ENCODE data around the gene MRPS24.

Gene MRPS24

DNA sequence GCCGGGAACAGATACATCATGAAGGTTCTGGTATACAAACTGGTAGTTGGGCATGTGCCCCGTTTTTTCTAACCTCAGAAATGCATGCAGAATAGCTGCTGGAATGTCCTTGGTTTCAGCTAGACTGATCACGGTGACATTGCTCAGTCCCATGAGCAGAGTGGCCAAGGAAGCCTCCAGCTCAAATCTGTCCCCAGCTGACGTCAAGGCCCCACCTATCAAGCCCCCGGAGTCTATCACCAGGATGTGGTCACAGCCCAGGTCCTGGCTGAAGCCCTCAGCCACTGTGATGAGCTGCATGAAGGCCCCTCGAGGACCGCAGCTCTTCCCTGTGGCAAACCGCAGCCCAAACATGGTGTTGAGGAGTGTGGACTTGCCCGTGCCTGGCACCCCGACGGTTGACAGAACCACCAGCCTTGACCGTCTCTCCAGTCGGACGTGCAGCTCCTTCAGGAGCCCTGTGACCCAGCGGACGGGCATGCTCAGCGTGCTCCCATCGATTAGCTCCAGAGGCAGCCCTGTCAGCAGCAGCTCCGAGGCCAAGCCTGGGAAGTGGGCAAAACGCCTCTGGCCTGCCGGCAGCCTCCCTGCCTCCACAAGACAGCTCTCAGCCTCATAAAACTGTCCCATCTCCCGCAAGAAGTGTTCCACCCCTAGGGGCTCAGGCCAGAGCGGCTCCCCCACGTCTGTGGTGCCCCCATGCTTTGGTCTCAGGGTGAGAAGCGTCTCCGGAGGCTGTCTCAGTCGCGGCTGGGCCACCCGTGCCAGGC, 7.8 kb upstream of the MRPS24 start:
- no peak for DNase-seq

DNA sequence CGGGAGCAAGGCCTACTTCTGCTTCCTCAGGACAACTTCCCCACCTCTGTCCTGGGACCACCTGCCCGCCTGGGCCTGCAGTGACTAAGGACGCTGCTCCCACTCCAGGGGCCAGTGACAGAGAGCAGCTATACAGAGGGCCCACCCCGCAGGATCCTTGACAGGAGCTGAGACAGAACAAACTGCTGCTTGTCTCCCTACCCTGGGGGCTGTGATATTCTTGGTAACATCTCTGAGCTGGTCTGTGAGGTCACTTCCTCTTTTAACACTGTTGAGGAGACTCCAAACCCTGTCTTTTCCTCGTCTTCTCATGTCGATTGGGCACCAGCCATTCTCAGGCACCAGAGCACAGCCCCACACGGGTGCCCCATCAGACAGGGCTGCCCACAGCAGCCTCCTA, 6.9 kb upstream of the MRPS24 start:
- DNase-seq, result no peak

DNA sequence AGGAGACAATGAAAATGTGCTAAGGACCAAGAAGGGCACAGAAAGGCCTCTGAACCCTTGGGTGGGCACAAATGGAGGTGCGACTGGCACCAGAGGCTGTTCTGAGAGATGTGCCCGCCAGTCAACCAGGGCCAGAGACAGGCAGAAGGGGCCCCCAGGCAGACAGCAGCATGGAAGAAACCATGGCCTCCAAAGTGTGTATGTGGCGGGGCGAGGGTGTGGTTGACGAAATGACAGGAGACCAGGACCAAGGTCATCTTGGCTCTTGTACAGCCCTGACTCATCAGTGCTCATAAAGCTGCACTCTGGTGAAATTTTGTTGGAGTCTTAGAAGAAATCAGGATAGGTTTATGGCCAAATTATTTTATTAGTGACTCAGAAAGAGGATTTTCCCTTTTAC, 4.0 kb upstream of the MRPS24 start:
- DNase-seq, result no peak

DNA sequence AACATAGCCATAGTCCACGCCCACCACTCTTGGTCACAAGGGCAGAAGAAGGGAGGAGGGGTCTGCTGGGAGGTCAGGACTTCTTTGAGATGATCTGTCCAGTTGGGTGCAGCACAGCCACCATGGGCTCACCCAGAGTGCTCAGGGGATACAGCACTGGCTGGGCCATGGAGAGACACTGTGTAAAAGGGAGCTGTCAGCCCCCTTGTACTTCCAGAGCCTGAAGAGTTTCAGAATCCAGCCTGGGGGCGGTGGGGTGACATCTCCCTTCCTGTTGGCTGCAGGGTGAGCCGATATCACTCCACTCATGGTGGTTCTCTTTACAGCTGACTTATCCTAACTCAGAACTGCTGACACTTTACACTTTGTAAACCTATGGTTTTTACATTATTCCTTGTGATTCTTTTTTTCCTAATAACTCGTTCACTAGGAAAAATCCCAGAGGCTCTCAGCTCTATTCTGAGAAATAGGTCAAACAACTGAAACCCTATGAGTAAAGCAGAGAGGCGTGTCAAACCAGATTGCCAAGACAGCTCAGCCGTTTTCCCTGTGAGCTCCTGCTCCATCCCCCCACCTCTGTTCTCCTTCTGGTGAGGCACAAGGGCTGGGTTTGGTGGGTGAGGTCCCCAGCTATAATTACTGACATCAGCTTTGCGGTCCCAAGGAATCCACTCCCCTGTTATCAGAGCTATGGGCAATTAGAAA, 3.2 kb upstream of the MRPS24 start:
- no peak for DNase-seq

DNA sequence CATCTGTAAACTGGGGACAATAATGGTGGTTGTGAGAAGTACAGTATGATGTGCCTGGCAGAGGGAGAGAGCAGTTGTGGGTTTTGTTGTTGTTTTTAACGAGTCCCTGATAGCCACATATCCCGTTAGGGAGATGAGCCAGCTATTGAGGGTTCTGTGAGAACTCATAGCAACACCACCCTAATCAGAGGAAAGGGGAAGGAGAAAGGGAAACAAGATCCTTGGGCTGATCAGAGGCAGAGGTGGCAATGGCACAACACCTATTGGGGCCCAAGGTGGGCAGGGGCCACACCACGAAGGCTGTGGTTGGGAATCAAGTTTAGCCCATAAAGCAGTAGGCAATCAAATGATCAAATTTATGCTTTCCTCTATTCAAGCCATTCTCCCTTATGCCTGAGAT, 1.7 kb upstream of the MRPS24 start:
- no peak for DNase-seq

DNA sequence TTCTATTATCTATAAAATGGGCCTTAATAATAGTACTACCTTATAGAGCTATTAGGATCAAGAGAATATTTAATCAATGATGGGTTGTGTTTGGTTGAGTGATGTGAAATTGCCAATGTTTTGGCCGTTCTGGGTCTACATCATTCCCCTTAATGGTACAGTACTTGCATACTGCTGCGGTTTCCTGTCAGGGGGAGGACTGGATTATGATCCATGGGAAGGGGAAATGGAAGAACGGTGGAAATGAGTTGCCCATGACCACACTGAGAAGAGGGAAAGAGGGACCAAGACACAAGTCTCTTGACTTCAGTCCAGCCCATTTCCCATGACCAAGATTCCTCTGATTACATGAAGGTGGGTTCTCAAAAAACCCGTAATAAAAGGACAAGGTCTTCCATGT, 999 bp upstream of the MRPS24 start:
- no peak for DNase-seq

DNA sequence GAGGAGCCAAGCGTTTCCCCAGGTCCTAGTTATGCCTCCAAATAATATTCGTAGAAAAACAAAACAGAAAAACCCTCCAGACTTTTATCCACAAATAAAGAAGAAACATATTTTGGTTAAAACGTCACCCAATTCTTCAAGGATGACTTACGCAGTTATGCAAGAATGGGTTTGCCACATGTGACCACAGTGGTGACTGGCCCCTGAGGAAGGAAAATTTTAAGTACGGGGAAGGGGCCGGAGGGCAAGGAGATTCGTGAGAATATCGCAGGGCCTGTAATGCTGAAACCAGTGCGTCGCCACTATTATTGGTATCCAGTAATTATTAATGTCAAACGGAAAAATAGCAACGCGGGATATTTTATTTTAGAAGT, 537 bp upstream of the MRPS24 start:
- DNase-seq, result peak; percentile 27

DNA sequence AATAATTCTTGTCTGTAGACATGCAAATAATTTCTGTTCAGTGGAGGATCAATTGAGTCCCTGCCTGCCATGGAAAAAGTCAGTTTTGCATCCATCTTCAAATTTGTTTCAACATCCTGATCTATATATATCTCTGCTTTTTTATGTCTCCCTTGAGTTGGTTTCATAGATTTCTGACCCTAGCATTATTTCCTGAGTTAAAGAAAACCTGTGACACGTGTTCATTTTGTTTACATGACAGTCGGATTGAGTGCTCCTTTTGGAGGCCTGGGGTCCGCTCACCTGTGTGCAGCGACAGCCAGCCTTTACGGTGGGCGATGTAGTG, 674 bp downstream of the MRPS24 start:
- peak; percentile 8 for DNase-seq

DNA sequence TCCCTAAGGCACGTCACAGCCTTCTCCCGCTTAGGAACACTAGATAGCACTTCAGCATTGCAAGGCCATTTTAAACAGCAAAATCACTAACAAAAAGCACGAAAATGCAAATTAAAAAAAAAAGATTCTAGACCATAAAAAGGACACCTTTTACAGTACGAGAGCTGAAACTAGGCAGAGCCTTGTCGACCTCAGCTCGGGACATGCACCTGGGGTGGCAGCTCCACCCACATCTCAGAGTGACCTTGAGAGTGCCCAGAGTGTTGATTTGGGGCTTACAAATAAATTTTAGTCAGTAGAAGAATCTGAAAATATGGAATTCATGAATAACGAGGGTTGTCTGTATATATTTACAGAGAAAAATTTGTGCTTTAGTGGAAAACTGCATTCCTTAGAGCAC, 1.1 kb downstream of the MRPS24 start:
- DNase-seq, result no peak

DNA sequence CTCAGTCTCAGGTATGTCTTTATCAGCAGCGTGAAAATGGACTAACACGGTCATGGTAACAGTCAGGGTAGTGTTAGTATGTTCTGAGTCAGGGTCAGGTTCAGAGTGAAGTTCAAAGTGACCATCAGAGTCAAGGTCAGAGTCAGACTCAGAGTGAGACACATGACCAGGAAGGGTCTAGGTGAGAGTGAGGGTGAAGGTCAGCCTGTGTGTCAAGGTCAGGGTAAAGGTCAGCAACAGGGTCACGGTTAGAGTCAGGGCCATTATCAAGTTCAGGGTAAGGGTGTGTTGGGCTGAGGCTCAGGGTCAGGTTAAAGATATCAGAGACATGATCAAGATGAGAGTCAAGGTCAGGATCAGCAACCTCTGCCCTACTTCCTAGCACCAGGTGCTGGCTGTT, 4.0 kb downstream of the MRPS24 start:
- DNase-seq, result no peak

DNA sequence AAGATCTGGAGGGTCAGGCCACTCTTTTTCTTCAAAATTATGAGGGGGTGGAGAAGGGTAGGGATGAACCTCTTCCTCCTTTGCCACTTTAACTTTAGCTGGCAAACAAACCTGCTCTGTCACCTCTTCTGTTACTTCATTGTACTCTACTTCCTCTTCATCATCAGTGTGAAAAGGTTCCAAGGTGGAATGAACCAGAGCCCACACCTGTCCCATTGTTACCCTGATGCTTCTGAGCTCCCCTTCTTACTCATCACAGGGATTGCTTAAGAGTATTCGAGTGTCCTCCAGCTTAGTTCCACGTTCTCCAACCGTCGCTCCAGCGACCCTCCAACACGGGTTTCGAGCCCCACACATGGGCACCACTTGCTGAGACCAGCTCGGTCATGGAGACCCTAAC, 5.2 kb downstream of the MRPS24 start:
- no peak for DNase-seq

DNA sequence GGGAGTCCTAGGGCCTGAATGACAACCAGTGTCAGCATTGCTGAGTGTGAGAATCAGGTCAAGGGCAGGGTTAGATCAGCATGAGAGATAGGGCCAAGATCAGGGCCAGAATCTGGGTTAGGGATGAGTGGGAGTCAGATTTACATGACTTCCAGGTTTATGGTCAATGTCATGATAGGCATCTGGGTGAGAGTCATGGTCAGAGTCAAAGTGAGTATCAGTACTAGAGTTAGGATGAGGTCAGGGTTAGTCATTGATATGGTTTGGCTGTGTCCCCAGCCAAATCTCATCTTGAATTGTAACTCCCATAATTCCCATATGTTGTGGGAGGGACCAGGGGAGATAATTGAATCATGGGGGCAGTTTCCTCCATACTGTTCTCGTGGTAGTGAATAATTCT, 12.3 kb downstream of the MRPS24 start:
- no peak for DNase-seq

DNA sequence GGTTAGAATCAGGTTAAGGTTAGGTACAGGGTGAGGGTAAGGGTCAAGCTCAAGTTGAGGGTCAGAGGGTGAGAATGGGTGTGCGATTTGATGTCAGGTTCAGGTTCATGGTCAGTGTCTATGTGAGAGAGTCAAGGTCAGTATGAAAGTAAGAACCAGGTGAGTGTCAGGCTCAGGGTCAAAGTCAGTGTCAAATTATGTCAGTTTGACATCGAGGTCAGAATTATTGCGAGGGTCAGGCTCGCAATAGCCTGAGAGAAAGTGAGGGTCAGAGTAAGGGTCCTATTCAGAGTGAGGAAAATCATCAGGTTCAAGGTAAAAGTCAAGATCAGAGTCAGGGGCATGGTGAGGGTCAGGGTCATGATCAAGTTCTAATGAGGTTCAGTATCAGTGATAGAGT, 13.0 kb downstream of the MRPS24 start:
- DNase-seq, result no peak

DNA sequence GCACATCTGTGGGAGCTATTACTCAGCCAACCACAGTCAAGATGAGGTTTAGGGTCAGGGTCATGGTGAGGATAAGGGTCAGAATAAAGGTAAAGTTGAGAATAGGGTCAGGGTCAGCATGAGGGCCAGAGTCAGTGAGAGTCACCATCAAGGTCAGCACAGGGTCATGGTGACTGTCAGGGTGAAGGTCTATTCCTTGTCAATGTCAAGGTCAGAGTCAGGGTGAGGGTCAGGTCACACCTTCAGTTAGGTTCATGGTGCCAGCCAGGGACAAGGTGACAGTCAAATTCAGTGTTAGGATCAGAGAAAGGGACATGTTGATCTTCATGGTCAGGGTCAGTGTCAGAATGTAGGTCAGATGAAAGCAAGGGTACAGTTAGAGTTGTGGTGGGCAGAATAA, 14.1 kb downstream of the MRPS24 start:
- DNase-seq, result no peak

DNA sequence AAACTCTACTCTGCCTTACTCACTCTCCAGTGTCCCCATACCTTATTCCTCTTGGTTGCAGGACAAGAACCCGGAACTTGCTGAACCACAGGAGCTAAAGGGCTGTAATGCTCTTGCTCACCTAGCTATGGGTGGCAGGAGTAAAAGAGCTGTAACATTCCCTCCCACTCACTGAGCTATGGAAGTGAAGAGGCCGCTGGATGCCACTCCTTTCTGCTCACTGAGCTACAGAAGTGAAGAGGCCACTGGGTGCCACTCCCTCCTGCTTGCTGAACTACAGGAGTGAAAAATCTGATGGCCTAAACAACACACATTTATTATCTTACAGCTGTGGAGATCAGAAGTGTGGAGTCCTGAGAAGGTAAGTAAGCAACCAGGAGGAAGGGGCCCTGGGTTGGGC, 17.5 kb downstream of the MRPS24 start:
- no peak for DNase-seq

DNA sequence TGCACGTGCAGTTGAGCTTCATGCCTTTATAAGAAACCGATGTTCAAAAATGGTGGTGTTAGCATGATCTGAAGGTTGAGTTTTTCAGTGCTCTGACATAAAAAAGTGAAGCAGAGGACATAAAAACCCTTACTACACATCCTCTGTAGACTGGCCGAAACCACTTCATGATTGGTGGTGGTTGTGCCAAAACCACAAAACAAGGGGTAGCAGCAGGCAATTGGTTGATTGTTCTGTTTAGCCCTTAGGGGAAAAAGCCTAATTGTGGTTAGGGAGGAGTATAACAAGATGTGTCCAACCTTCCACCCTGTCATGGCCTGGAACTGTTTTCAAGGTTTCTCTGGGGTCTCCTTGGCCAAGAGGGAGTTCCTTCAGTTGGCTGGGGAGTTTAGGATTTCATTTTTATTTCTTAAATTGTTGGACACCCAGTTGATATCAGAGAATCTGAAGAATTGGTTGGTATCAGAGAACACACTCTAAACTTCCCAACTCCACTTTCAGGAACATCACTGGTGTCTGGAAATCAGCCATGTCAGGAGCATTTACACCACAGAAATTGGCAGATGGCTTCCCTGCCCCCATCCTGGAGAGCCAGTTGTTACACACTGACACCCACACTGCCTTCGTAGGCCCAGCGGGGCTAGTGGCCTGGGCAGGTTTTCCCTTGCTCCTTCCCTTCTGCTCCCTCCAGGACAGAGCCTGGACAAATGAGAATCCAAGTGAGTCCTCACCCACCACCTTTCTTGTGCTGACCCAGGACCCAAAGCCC, 18.8 kb downstream of the MRPS24 start:
- no peak for DNase-seq

DNA sequence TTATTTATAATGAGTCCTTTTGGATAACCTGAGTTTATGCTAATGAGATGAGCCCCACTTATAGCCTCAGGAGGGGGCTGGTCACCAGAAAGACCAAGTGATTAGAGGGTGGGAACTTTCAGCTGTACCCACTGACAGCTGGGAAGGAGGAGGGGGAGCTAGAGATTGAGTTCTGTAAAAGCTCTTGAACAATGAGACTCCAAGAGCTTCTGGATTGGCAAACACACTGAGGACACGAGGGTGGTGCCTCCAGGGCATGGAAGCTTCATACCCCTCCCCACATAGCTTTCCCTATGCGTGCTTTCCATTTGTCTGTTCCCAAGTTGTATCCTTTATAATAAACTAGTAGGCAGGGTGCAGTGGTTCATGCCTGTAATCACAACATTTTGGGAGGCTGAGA, 20.3 kb downstream of the MRPS24 start:
- no peak for DNase-seq

DNA sequence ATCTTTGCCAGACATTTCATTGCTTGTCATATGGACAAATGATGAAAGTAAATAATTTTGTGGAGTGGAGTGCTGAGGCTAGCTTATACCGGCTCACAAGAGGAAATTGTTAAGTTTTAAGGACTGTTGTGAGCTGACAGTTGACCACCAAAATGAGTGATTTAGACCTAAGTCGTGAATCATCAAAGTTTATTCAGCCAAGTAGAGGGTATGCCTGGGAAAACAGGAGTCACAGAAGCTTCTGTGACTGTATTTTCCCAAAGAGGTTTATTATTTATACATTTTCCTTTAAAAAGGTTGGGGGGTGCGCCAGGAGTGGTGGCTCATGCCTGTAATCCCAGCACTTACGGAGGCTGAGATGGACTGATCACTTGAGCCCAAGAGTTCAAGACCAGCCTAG, 21.8 kb downstream of the MRPS24 start:
- DNase-seq, result no peak

DNA sequence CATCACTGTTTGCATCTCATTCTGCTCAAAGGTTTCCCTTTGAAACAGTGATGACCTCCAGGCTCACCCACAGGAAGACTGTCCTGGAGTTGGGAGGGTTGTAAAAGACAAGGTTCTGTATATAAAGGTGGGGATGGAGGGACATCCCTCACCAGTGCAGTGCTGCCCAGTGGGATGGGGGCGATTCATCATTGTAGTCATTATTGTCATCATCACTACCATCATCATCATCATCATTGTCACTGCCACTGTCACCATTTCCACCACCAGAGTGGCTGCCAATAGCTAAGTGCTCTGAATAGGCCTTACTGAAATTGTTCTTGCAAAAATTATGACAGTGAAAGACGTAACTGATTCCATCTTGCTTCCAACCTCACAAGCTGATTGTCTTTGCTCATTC, 24.7 kb downstream of the MRPS24 start:
- DNase-seq, result no peak

DNA sequence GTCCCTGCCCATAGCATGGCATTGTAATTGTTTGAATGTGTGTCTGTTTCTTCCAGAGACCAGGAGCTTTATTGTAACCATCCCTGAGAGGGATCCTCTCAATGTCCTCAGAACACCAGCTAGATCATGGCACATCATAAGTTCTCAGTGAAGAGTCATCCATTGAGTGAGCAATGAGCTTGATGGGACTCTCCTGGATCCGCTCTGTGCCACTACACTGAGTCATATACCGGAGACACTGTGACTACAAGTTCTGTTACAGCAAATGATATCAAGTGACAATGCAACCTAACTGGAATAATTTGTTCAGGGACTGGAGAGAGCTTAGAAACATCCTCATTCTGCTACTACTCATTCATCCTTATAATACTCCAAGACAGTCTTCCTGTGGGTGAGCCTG, 25.1 kb downstream of the MRPS24 start:
- DNase-seq, result no peak

DNA sequence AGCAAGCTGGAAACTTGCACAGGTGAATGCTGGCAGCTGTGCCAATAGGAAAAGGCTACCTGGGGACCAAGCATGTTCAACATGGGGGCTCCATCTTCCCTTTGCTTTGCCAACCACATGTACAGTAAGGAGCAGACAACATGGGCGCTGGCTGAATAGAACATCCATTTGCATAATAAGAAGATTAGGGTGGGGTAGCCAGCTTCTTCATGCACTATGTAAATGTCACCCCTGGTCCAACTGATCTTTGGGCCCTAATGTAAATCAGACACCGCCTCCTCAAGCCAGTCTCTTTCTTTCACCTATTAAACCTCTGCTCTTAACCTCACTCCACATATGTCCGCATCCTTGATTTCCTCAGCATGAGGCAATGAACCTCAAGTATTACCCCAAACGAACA, 26.0 kb downstream of the MRPS24 start:
- DNase-seq, result no peak

DNA sequence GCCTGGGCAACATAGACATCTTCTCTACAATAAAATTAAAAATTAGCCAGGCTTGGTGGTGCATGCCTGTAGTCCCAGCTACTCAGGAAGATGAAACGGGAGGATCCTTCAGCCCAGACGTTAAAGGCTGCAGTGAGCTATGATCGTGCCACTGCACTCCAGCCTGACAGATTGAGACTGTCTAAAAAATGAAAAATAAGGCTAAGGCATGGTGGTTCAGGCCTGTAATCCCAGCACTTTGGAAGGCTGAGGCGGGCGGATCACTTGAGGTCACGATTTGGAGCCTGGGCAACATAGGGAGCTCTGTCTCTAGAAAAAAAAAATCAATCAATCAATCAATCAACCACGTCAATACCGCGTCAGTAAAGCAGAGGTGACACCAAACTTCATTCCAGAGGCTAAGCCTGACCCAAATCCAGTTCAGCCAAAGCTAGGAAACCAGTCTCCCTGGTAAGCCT, 31.1 kb downstream of the MRPS24 start:
- no peak for DNase-seq

DNA sequence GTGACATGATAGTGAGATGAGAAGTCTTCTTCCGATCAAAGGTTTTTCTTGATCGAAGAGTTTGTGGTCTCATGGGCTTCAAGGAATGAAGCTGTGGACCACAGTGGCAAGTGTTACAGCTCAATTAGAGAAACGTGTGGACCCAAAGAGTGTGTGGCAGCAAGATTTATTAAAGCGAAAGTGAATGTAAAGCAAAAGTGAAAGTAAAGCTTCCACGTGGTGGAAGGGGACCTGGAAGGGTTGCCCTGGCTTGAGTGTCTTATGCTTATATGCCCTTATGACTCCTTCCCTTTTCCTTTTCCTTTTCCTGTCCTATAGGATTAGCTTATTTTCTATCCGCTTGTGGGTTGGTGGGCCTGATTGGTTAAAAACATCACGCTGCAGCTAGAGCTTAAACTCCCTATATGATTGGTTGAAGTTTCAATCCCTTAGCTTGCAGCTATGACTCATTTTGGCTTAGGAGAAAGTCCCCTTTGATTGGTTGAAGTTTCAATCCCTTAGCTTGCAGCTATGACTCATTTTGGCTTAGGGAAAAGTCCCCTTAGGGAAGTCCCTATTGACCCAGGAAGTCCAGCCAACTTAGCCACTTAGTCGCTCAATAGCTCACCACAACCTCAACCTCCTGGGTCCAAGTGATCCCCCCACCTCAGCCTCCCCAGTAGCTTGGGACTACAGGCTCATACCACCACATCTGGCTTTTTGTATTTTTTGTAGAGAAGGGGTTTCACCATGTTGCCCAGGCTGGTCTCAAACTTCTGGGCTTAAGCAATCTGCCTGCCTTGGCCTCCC, 34.7 kb downstream of the MRPS24 start:
- DNase-seq, result peak; percentile 76
